ENCODE results near the gene CHIA.
"Not testable (repeated sequence)": the region's sequence is repeated elsewhere in the genome, so short reads cannot be mapped to it uniquely, and the experiment has no call there.

The CHIA gene

GRCh38 chr1:111285879-111286278 is 4.8 kb upstream of the CHIA start:
- no peak for DNase-seq (ENCODE audit: low spot score)

GRCh38 chr1:111286912-111287311 is 3.7 kb upstream of the CHIA start:
- DNase-seq (ENCODE audit: low spot score): no peak

- DNase-seq (ENCODE audit: low spot score): no peak
Observed at GRCh38 chr1:111289371-111289770, 1.3 kb upstream of the CHIA start.

- DNase-seq (ENCODE audit: low spot score): no peak
Observed at GRCh38 chr1:111290104-111290503, 547 bp upstream of the CHIA start.

GRCh38 chr1:111294390-111294789 is 3.7 kb downstream of the CHIA start:
- DNase-seq (ENCODE audit: low spot score): no peak

- DNase-seq (ENCODE audit: low spot score): no peak
Observed at GRCh38 chr1:111302374-111302773, 11.7 kb downstream of the CHIA start.

- DNase-seq (ENCODE audit: low spot score): no peak
Observed at GRCh38 chr1:111309690-111310089, 19.0 kb downstream of the CHIA start.

GRCh38 chr1:111318523-111318922 is 27.9 kb downstream of the CHIA start:
- no peak for DNase-seq (ENCODE audit: low spot score)

GRCh38 chr1:111320066-111320879 is 29.6 kb downstream of the CHIA start:
- no peak for DNase-seq (ENCODE audit: low spot score)

GRCh38 chr1:111323231-111323630 is 32.6 kb downstream of the CHIA start:
- DNase-seq (ENCODE audit: low spot score): no peak

- no peak for DNase-seq (ENCODE audit: low spot score)
Observed at GRCh38 chr1:111332190-111332589, 41.5 kb downstream of the CHIA start.

- DNase-seq (ENCODE audit: low spot score): peak; percentile 68
Observed at GRCh38 chr1:111334169-111334568, 43.5 kb downstream of the CHIA start.

- not testable (repeated sequence) for DNase-seq (ENCODE audit: low spot score)
Observed at GRCh38 chr1:111335214-111335877, 44.7 kb downstream of the CHIA start.

- DNase-seq (ENCODE audit: low spot score): not testable (repeated sequence)
Observed at GRCh38 chr1:111338849-111339248, 48.2 kb downstream of the CHIA start.

GRCh38 chr1:111346089-111346885 is 55.6 kb downstream of the CHIA start:
- DNase-seq (ENCODE audit: low spot score): peak; percentile 90

GRCh38 chr1:111347026-111347425 is 56.4 kb downstream of the CHIA start:
- DNase-seq (ENCODE audit: low spot score): no peak

- no peak for DNase-seq (ENCODE audit: low spot score)
Observed at GRCh38 chr1:111351700-111352099, 61.0 kb downstream of the CHIA start.

GRCh38 chr1:111354584-111354983 is 63.9 kb downstream of the CHIA start:
- DNase-seq (ENCODE audit: low spot score): peak; percentile 33

GRCh38 chr1:111358964-111359363 is 68.3 kb downstream of the CHIA start:
- no peak for DNase-seq (ENCODE audit: low spot score)

GRCh38 chr1:111359376-111359775 is 68.7 kb downstream of the CHIA start:
- DNase-seq (ENCODE audit: low spot score): no peak

GRCh38 chr1:111360257-111360656 is 69.6 kb downstream of the CHIA start:
- DNase-seq (ENCODE audit: low spot score): not testable (repeated sequence)

- no peak for DNase-seq (ENCODE audit: low spot score)
Observed at GRCh38 chr1:111361761-111362160, 71.1 kb downstream of the CHIA start.

- DNase-seq (ENCODE audit: low spot score): no peak
Observed at GRCh38 chr1:111364690-111365089, 74.0 kb downstream of the CHIA start.

Data from CD4-positive, alpha-beta T cell treated with Interleukin-6 at 100 ng/mL for 8 hours (primary cell).